OCI-LY3 (cell line): ENCODE data around the gene SIGLEC6.

Experiments used
- H2AFZ ChIP-seq: fragments of 200-600, 300-600 bp; shearing (Covaris generic); 2 replicates; pipeline ENCODE4 v1.6.0; 2014; ENCODE audit warnings: antibody characterized with exemption, low read depth, low read length
- H3K27ac ChIP-seq: fragments of 200-600, 300-600 bp; sonication (generic); 2 replicates; pipeline ENCODE4 v1.5.1; 2014; ENCODE audit warnings: mild to moderate bottlenecking, low read length, moderate library complexity, mixed read lengths
- H3K27me3 ChIP-seq: fragments of 200-600, 300-600 bp; sonication (generic); 2 replicates; pipeline ENCODE4 v1.6.1; 2014; ENCODE audit warnings: low read depth, low read length, mixed read lengths
- H3K36me3 ChIP-seq: fragments of 200-600, 300-600 bp; sonication (generic); replicated peaks from 2 replicates; pipeline ENCODE3; 2014; ENCODE audit warnings: low read depth, low read length, mixed read lengths
- H3K4me1 ChIP-seq: fragments of 300-600, 200-600 bp; sonication (generic); 2 replicates; pipeline ENCODE4 v1.6.1; 2014; ENCODE audit warnings: low read length, mixed read lengths
- H3K4me2 ChIP-seq: fragments of 200-600, 300-600 bp; sonication (generic); 2 replicates; pipeline ENCODE4 v1.6.1; 2014; ENCODE audit warnings: low read length, mixed read lengths
- H3K4me3 ChIP-seq: fragments of 300-600, 200-600 bp; sonication (generic); 2 replicates; pipeline ENCODE4 v1.5.1; 2014; ENCODE audit warnings: antibody characterized with exemption, mild to moderate bottlenecking, low read length, moderate library complexity
- H3K79me2 ChIP-seq: fragments of 300-600, 200-600 bp; shearing (Covaris generic); 2 replicates; pipeline ENCODE4 v1.6.1; 2014; ENCODE audit warnings: mild to moderate bottlenecking, low read length, mixed read lengths
- H3K9ac ChIP-seq: fragments of 300-600, 200-600 bp; shearing (Covaris generic); 2 replicates; pipeline ENCODE4 v1.6.0; 2014; ENCODE audit warnings: mild to moderate bottlenecking, low read length, moderate library complexity
- H3K9me3 ChIP-seq: fragments of 200-600, 300-600 bp; shearing (Covaris generic); 2 replicates; pipeline ENCODE4 v1.6.1; 2014; ENCODE audit warnings: low read length, mixed read lengths; ENCODE audit not compliant: insufficient read depth
- H4K20me1 ChIP-seq: fragments of 200-600, 300-600 bp; sonication (generic); 2 replicates; pipeline ENCODE4 v1.6.1; 2016; ENCODE audit warnings: low read length, mixed read lengths; ENCODE audit not compliant: insufficient read depth
- CTCF ChIP-seq: fragments of 200-600, 300-600 bp; sonication (generic); IDR thresholded peaks from 2 replicates; pipeline ENCODE4 v1.5.1; 2014; ENCODE audit warnings: antibody characterized with exemption, low read length, low read depth
- EZH2phosphoT487 ChIP-seq: fragments of 200-600 bp; shearing (Covaris generic); IDR thresholded peaks from 2 replicates; pipeline ENCODE4 v1.6.1; 2018; ENCODE audit warnings: antibody characterized with exemption, mixed run types, low read depth

The SIGLEC6 gene

GRCh38 chr19:51572410-51572809 is 40.9 kb upstream of the SIGLEC6 start:
- H3K27ac ChIP-seq, result no peak overlapping the region
- H3K4me1 ChIP-seq, result peaks cover 19% of the 10 kb centered on the region
- H2AFZ ChIP-seq, result no peak overlapping the region
- peak overlapping the region; percentile 99 for H3K4me2 ChIP-seq
- H3K9me3 ChIP-seq, result no peaks in the 10 kb centered on the region
- peaks cover 10% of the 10 kb centered on the region for H3K27me3 ChIP-seq
- no peaks in the 10 kb centered on the region for H4K20me1 ChIP-seq
- TF ChIP-seq CTCF, result no peak
- no peak for TF ChIP-seq EZH2phosphoT487
- H3K9ac ChIP-seq, result no peak overlapping the region
- H3K79me2 ChIP-seq, result peaks cover 13% of the 10 kb centered on the region
- H3K4me3 ChIP-seq, result peak overlapping the region; percentile 88
- H3K36me3 ChIP-seq, result peaks cover 17% of the 10 kb centered on the region

GRCh38 chr19:51571599-51571998 is 40.1 kb upstream of the SIGLEC6 start:
- Histone ChIP-seq H3K4me3 (peak overlapping the region; percentile 88), H4K20me1 (no peaks in the 10 kb centered on the region), H3K4me1 (peaks cover 19% of the 10 kb centered on the region), H2AFZ (peak overlapping the region; percentile 100; the same call in 1 of the 2 replicates), H3K9me3 (no peaks in the 10 kb centered on the region), H3K36me3 (peaks cover 10% of the 10 kb centered on the region), H3K79me2 (peaks cover 13% of the 10 kb centered on the region), H3K9ac (peak overlapping the region; percentile 78), H3K27ac (0 out of 2 replicates have a peak overlapping the region, but pooled peaks have one; percentile 10), H3K27me3 (peaks cover 10% of the 10 kb centered on the region), H3K4me2 (peak overlapping the region; percentile 99)
- TF ChIP-seq CTCF (no peak), EZH2phosphoT487 (no peak)

- H4K20me1 ChIP-seq, result no peaks in the 10 kb centered on the region
- H3K4me3 ChIP-seq, result peak within 1 kb of the TSS; percentile 88
- peaks cover 12% of the 10 kb centered on the region for H3K27me3 ChIP-seq
- no peaks in the 10 kb centered on the region for H3K9me3 ChIP-seq
- H3K27ac ChIP-seq, result 0 out of 2 replicates have a peak within 1 kb of the TSS, but pooled peaks have one; percentile 10
- peak within 1 kb of the TSS; percentile 100 for H2AFZ ChIP-seq
- TF ChIP-seq CTCF (no peak), EZH2phosphoT487 (no peak)
- H3K4me2 ChIP-seq, result peak within 1 kb of the TSS; percentile 99
- H3K4me1 ChIP-seq, result peaks cover 20% of the 10 kb centered on the region
- H3K79me2 ChIP-seq, result peaks cover 13% of the 10 kb centered on the region
- H3K9ac ChIP-seq, result peak within 1 kb of the TSS; percentile 78
- peaks cover 9% of the 10 kb centered on the region for H3K36me3 ChIP-seq
Observed at GRCh38 chr19:51570962-51571575, 39.6 kb upstream of the SIGLEC6 start, which contains the start of gene ZNF175. ZNF175 (plus strand) TSS chr19:51571283; CDS start chr19:51573330, 2,047 bp downstream.

- Histone ChIP-seq H3K9ac (no peak overlapping the region), H3K4me2 (no peak overlapping the region), H3K79me2 (peaks cover 13% of the 10 kb centered on the region), H4K20me1 (no peaks in the 10 kb centered on the region), H2AFZ (no peak overlapping the region), H3K4me3 (no peak overlapping the region), H3K27me3 (peaks cover 29% of the 10 kb centered on the region), H3K36me3 (peaks cover 6% of the 10 kb centered on the region), H3K4me1 (peaks cover 43% of the 10 kb centered on the region), H3K9me3 (no peaks in the 10 kb centered on the region), H3K27ac (no peak overlapping the region)
- TF ChIP-seq EZH2phosphoT487 (no peak), CTCF (no peak)
Observed at GRCh38 chr19:51568456-51568855, 37.0 kb upstream of the SIGLEC6 start.
